HepG2 (cell line): ENCODE measurements around the gene TMEM129. TPM values are rescaled to one million over a fixed set of nuclear protein-coding genes. Genes with fewer than 3 reads are reported as not detected.
A peak's percentile ranks its signal among the peaks of the same experiment; 100 is the strongest.

ENCODE experiments used
- ATAD3A ChIP-seq: sonication (generic); formaldehyde crosslinking; IDR thresholded peaks from 2 replicates; pipeline ENCODE4 v1.4.0; 2020; ENCODE audit warnings: missing genetic modification reagents
- ATF7 ChIP-seq, 2 experiments: fragments of 450-650 bp in 1 of 2; sonication (generic) in 1 of 2; formaldehyde crosslinking in 1 of 2; IDR thresholded peaks; 2 replicates each; pipeline versions ENCODE4 v1.4.0 to v1.6.1; 2016 to 2020; ENCODE audit warnings: antibody characterized with exemption in 1 of 2, mild to moderate bottlenecking in 1 of 2, missing genetic modification reagents in 1 of 2
- CHCHD3 ChIP-seq: sonication (generic); formaldehyde crosslinking; IDR thresholded peaks from 2 replicates; pipeline ENCODE4 v1.8.0; 2022; ENCODE audit warnings: mild to moderate bottlenecking, missing genetic modification reagents, moderate library complexity
- DZIP1 ChIP-seq: sonication (generic); formaldehyde crosslinking; IDR thresholded peaks from 2 replicates; pipeline ENCODE4 v1.5.0; 2020; ENCODE audit warnings: mild to moderate bottlenecking, missing genetic modification reagents
- ERF ChIP-seq: IDR thresholded peaks from 2 replicates; pipeline ENCODE4 v1.6.1; 2018; ENCODE audit warnings: missing biosample characterization, missing genetic modification reagents
- GTF2F1 ChIP-seq: fragments of 150-350 bp; IDR thresholded peaks from 2 replicates; pipeline ENCODE4 v1.6.1; 2014; ENCODE audit warnings: low read length
- LRRFIP1 ChIP-seq: sonication (generic); formaldehyde crosslinking; conservative IDR thresholded peaks from 2 replicates; pipeline ENCODE4 v1.4.0; 2020; ENCODE audit warnings: missing genetic modification reagents
- MAFG ChIP-seq: sonication (generic); formaldehyde crosslinking; IDR thresholded peaks from 2 replicates; pipeline ENCODE4 v1.5.1; 2020; ENCODE audit warnings: mild to moderate bottlenecking, missing genetic modification reagents
- MEIS1 ChIP-seq: sonication (generic); formaldehyde crosslinking; IDR thresholded peaks from 2 replicates; pipeline ENCODE4 v1.9.0; 2021; ENCODE audit warnings: mild to moderate bottlenecking, missing genetic modification reagents, moderate library complexity, borderline replicate concordance
- SCMH1 ChIP-seq: sonication (generic); formaldehyde crosslinking; IDR thresholded peaks from 2 replicates; pipeline ENCODE4 v1.9.0; 2021; ENCODE audit warnings: missing genetic modification reagents, mild to moderate bottlenecking, borderline replicate concordance
- SP1 ChIP-seq, 2 experiments: fragments of 450-650 bp in 1 of 2; sonication (generic) in 1 of 2; formaldehyde crosslinking in 1 of 2; IDR thresholded peaks; 2 replicates each; pipeline versions ENCODE4 v1.4.0 to v1.6.1; 2016 to 2020; ENCODE audit warnings: missing genetic modification reagents in 1 of 2
- ZHX2 ChIP-seq, 2 experiments: sonication (generic) in 1 of 2; formaldehyde crosslinking in 1 of 2; IDR thresholded peaks; 2 replicates each; pipeline versions ENCODE4 v1.6.1 to v1.9.0; 2014 to 2022; ENCODE audit warnings: antibody characterized with exemption in 1 of 2, borderline replicate concordance in 1 of 2, inconsistent platforms in 1 of 2, low read depth in 1 of 2, missing genetic modification reagents in 1 of 2
- ZNF713 ChIP-seq: sonication (generic); formaldehyde crosslinking; IDR thresholded peaks from 2 replicates; pipeline ENCODE4 v1.4.0; 2020; ENCODE audit warnings: mild to moderate bottlenecking, missing genetic modification reagents
- ZNF781 ChIP-seq: sonication (generic); formaldehyde crosslinking; IDR thresholded peaks from 2 replicates; pipeline ENCODE4 v1.5.1; 2020; ENCODE audit warnings: borderline replicate concordance, mild to moderate bottlenecking, missing genetic modification reagents; ENCODE audit errors: not compliant biosample characterization
- ZNF83 ChIP-seq: sonication (generic); formaldehyde crosslinking; IDR thresholded peaks from 2 replicates; pipeline ENCODE4 v1.4.0; 2020; ENCODE audit warnings: missing genetic modification reagents, mild to moderate bottlenecking, borderline replicate concordance
- ZSCAN20 ChIP-seq: sonication (generic); formaldehyde crosslinking; IDR thresholded peaks from 2 replicates; pipeline ENCODE4 v1.4.0; 2020; ENCODE audit warnings: missing genetic modification reagents, mild to moderate bottlenecking, borderline replicate concordance
- polyA plus RNA-seq, 8 experiments: library from polyadenylated mRNA; depleted of rRNA in 3 of 8; stranded (reverse) in 7 of 8; unstranded in 1 of 8; fragments of >200 nt; fragmentation: Illumina TruSeq in 4 of 8; extraction: Trizol in 4 of 8; gene quantifications; 2 replicates each; pipeline versions ENCODE4 v1.2.1 to v1.2.3, GENCODE V29; 2011 to 2016; ENCODE audit warnings: low read depth in 4 of 8, missing spikeins in 1 of 8, mixed read lengths in 1 of 8; ENCODE audit not compliant: insufficient read depth in 1 of 8
- total RNA-seq, 5 experiments: library from RNA; depleted of rRNA; stranded (reverse); fragments of >200 nt; fragmentation: Illumina TruSeq; extraction: Trizol; gene quantifications; 2 replicates each; pipeline ENCODE4 v1.2.3, GENCODE V29; 2016; ENCODE audit warnings: low read depth in 1 of 5

Gene TMEM129
- total and polyA plus RNA-seq, 2 of the 13 experiments (the other 11 are each of a cell fraction or from before 2014, with no cell fraction given): 19.0 to 25.8 TPM

DNA sequence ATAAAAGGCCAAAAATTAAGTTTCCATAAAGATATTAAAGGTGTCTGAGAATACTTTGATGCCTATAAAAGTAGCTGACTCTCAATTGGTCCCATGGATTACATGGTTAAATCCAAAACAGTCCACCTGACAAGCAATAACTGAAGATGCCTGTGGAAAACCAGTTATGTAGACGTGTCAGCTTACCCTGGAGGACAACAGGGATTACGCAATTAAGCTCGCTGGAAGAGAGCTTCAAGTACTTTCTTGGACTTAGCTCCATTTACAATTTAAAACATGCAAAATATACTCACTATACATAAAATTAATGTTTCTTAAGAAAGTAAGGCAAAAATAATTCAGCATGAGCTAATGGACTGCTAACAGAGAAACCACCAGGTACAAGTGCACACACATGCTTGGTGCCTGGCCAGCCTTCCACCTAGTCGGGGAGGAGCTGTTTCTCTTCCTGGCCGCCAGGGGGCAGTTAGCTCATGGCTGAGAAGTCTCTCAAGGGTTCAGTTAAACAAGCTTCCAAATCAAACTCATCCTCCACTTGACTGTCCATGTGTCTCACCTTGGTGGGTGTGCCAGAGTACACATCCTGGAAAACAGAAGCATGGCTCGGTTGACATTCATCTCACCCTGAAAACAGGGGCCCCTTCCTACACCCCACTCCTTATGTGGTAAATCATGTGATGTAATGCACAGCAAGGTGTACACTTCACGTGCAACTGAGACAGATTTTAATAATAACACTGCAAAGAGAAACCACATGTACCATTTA is 27.8 kb downstream of the TMEM129 start (continued):
- no peak for TF ChIP-seq ZHX2 (IDR thresholded peaks at IDR 0.05; ENCODE audit: low read depth)
- no peak for TF ChIP-seq ZHX2 (CRISPR knock-in tag; IDR thresholded peaks at IDR 0.05; ENCODE audit: borderline replicate concordance)
- no peak for TF ChIP-seq ZNF781
- no peak for TF ChIP-seq ZNF83 (CRISPR knock-in tag)
- no peak for TF ChIP-seq ATF7 (IDR thresholded peaks at IDR 0.05)
- TF ChIP-seq ATF7 (CRISPR knock-in tag; IDR thresholded peaks at IDR 0.05): no peak
- TF ChIP-seq GTF2F1: no peak
- TF ChIP-seq DZIP1: no peak
- no peak for TF ChIP-seq SP1 (IDR thresholded peaks at IDR 0.05)
- TF ChIP-seq SP1 (CRISPR knock-in tag; IDR thresholded peaks at IDR 0.05): no peak
- TF ChIP-seq MAFG: no peak
- 0 out of 2 replicates have a peak, but pooled peaks have one; percentile 54 for TF ChIP-seq ERF
- TF ChIP-seq SCMH1: no peak
- no peak for TF ChIP-seq LRRFIP1 (CRISPR knock-in tag)
- no peak for TF ChIP-seq ATAD3A
- TF ChIP-seq ZNF713 (CRISPR knock-in tag): no peak
- TF ChIP-seq CHCHD3 (CRISPR knock-in tag): no peak
- TF ChIP-seq MEIS1: no peak
- no peak for TF ChIP-seq ZSCAN20 (CRISPR knock-in tag)
